ENCODE data around the gene DCDC2C.

Gene DCDC2C

GRCh38 chr2:3839476-3839875 lies 136.1 kb downstream of the DCDC2C start:
- DNase-seq: no peak

- DNase-seq: no peak
Observed at GRCh38 chr2:3840611-3841155, 137.3 kb downstream of the DCDC2C start.

GRCh38 chr2:3847397-3848052 lies 144.2 kb downstream of the DCDC2C start:
- no peak for DNase-seq

DNA sequence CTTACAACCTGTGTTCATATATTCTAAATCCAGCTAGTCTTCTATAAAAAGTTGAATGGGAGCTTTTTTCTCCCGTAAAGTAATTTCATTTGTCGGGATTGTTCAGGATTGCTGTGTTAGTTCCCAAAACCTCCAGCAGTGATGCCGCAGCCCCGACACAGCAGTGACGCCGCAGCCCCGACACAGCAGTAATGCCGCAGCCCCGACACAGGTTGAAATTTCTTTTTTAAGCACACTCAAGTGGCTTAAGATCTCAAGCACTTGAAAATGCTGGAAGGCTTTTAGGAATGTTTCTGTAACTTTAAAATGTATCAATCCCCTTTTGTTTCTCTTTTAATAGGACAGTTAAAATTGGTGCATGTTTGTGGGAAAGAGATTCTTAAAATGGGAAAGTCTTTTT lies 145.4 kb downstream of the DCDC2C start:
- no peak for DNase-seq

DNA sequence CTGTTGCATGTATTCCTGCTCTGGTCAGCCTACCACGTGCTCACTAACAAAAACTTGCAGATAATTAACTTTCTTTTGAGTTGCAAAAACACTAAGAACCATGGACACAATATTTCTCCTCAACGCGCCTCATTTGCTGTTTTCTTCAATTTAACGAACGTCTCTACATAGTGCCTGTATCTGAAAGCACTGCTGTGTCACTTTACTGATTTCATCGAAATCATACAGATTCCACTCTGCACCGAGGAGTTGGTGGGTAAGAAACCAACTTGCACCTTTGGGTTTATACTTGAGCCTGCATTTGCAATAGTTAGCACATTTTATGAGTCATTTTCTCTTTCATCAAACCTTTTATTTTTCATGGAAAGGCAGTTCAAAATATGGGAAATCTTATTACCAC lies 145.8 kb downstream of the DCDC2C start:
- no peak for DNase-seq

DNA sequence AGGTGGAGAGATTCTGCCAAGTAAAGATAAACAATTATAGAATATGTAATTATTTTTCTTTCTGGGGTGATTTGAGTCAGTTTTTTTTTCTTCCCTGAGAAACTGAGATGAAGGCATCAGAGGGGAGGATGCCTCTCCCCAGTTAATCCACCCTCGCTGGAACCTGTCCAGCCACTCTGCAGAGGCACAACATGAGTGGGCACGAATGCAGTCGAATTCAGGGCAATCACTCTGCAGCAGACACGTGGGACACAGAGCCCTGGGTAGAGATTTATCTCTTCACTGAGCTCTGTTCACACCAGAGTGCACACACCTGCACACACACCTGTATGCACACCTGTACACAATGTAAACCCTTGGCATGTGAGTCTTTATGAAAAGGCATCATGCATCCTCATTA lies 154.2 kb downstream of the DCDC2C start:
- DNase-seq: no peak

GRCh38 chr2:3864943-3865865 lies 161.8 kb downstream of the DCDC2C start:
- DNase-seq: no peak

GRCh38 chr2:3867469-3867868 lies 164.1 kb downstream of the DCDC2C start:
- no peak for DNase-seq

- DNase-seq: no peak
Observed at GRCh38 chr2:3868012-3868805, 164.8 kb downstream of the DCDC2C start.

- no peak for DNase-seq
Observed at GRCh38 chr2:3870222-3870621, 166.8 kb downstream of the DCDC2C start.

- no peak for DNase-seq
Observed at GRCh38 chr2:3871002-3871401, 167.6 kb downstream of the DCDC2C start.

DNA sequence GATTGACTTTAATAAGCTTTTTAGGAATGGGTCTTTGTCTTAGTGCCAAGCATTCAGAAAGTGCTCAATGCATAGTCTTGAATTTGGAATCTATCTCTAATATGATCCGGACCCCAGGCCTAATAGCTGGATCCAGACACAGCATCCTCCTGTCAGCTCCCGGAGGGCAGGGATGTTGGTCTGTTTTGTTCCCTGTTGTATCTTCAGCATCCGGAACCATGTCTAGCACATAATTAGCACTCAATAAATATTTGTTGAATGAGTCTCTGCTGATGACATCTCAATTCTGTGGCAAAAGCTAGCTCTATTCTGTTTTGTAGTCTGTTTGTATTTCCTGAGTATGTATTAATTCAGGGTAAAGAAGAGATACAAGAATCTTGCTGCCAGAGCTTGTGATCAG lies 169.1 kb downstream of the DCDC2C start:
- DNase-seq: no peak

DNA sequence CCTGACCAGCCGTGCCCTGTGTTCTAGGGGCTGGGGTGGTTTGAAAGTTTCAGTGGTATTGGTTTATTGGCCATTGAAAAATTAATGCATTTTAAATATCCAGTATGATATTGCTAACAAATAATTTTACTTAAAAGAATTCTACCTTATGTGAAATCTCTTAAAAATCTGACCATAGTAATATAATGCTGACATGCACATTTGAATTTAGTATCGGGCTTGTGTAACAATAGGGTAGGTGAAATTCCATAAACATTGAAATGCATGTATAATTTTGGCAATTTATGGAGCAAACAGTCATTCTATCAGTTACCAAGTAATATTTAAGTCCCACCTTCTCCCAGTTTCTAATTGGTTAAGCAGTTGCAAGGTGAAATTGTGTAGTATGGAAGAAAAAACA lies 170.5 kb downstream of the DCDC2C start:
- no peak for DNase-seq

DNA sequence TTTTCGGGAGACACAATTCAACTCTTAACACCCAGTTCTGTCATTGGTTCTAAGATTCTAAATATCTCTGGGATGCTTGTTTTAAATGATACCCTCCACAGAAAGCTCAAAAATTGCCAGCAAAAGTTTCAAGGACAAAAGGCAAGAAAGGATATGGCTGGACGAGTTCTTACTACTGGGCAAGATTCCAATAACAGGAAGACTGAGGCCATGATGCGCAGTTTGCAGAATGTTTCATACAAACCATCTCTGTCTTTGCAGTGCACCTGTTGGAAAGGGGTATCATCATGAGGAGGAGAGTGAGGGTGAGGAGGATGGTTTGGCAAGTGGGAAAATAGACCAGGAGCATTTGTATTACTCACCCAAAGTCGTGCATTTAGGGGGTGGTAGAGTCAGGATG lies 172.8 kb downstream of the DCDC2C start:
- no peak for DNase-seq

DNA sequence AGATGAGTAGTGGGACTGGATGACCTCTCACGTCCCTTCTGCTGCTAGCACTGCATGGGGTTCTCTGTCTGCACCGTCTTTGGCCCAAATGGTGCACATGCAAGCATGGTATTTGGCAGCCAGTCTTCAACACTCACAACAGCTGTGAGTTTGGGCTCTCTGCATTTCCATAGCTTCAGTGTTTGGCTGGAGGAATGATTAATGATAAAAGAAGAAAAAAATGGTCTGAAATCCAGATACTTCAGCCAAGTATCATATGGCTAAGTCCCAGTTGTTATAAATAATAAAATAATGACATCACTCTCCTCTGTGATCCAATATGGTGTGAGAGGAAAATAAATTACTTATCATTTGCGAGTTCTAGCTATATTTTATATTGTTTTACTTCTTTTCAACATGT lies 173.3 kb downstream of the DCDC2C start:
- no peak for DNase-seq

DNA sequence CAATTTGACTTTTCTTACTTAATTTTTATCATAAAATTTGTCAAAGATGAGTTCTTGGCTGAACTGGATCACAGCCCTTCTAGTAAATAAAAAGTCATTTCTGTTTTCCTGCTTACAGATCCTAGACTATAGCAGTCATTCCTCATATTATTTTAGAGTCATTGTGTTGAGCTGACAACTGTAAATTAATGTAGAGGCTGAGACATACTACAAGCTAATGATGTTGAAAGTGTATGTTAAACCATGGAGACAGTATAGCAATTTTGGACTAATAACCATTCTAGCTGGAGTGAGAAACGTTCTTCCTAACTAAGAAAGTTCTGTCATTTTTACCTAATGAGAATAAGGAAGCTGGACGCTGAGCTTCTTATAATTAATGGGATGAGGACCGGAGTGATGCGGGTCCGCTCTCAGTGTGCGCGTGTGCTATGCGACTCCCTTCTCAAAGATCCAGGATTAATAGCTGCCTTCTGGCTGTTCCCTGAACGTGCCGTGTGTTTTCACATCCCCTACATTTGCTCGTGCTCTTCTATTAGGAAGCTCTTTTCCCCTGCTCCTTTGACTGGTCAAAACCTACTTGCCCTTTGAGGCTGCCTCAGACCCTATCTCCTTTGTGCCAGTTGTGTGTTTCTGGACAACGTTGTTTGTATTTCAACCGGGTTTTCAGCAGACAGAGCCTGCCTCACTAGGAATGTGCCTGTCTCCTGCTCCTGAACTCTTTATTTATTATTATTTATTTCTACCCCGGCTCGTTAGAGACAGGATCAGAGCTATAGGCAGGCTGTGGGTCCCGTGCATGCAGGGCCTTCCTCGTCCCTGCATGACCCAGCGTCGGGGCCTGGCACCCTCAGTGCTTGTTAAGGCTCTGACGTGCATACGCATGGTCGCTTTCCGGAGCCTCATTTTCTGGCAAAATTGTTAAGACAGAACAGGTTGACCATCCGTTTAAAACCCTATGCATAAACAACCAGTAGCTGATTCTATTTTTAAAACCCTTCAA lies 182.6 kb downstream of the DCDC2C start:
- DNase-seq: no peak

GRCh38 chr2:3895021-3895420 lies 191.6 kb downstream of the DCDC2C start:
- DNase-seq: no peak
